ENCODE results near the gene TACR1. TPM values are rescaled to one million over a fixed set of nuclear protein-coding genes. Genes with fewer than 3 reads are reported as not detected.

Gene TACR1
- total RNA-seq, 1 donor from 2014 or later: 1.4 TPM

- Histone ChIP-seq H3K36me3 (no peaks in the 10 kb centered on the region), H3K9me3 (no peaks in the 10 kb centered on the region), H3K27ac (no peak overlapping the region), H3K4me3 (no peak overlapping the region), H3K4me1 (no peaks in the 10 kb centered on the region), H3K27me3 (ENCODE audit: low read depth) (no peaks in the 10 kb centered on the region)
- no peak for DNase-seq
- TF ChIP-seq CTCF (IDR thresholded peaks at IDR 0.05): no peak
- ATAC-seq: no peak
- intact Hi-C loops (cut with DNase I): no loop called here
Observed at GRCh38 chr2:75140288-75140687, 59.0 kb downstream of the TACR1 start.

- intact Hi-C loops (cut with DNase I): no loop called here
- ATAC-seq: no peak
- TF ChIP-seq CTCF (IDR thresholded peaks at IDR 0.05): no peak
Observed at GRCh38 chr2:75139171-75139570, 60.1 kb downstream of the TACR1 start.

GRCh38 chr2:75138528-75138927 lies 60.8 kb downstream of the TACR1 start:
- no peak for TF ChIP-seq CTCF (IDR thresholded peaks at IDR 0.05)
- H3K27ac ChIP-seq: no peak overlapping the region
- peaks cover 10% of the 10 kb centered on the region for H3K4me1 ChIP-seq
- intact Hi-C loops (cut with DNase I): no loop called here
- no peak for ATAC-seq
- no peaks in the 10 kb centered on the region for H3K27me3 ChIP-seq (ENCODE audit: low read depth)
- no peaks in the 10 kb centered on the region for H3K36me3 ChIP-seq
- no peak for DNase-seq
- no peak overlapping the region for H3K4me3 ChIP-seq
- no peaks in the 10 kb centered on the region for H3K9me3 ChIP-seq

More at GRCh38 chr2:75139171-75139570, 60.1 kb downstream of the TACR1 start:
- no peak for DNase-seq
- no peaks in the 10 kb centered on the region for H3K27me3 ChIP-seq (ENCODE audit: low read depth)
- peaks cover 9% of the 10 kb centered on the region for H3K4me1 ChIP-seq
- H3K9me3 ChIP-seq: no peaks in the 10 kb centered on the region
- no peaks in the 10 kb centered on the region for H3K36me3 ChIP-seq
- no peak overlapping the region for H3K27ac ChIP-seq
- no peak overlapping the region for H3K4me3 ChIP-seq

- H3K36me3 ChIP-seq: no peaks in the 10 kb centered on the region
- no peaks in the 10 kb centered on the region for H3K27me3 ChIP-seq (ENCODE audit: low read depth)
- peaks cover 10% of the 10 kb centered on the region for H3K4me1 ChIP-seq
- DNase-seq (no peak), ATAC-seq (no peak)
- H3K9me3 ChIP-seq: no peaks in the 10 kb centered on the region
- intact Hi-C loops (cut with DNase I): no loop called here
- no peak overlapping the region for H3K27ac ChIP-seq
- H3K4me3 ChIP-seq: no peak overlapping the region
- no peak for TF ChIP-seq CTCF (IDR thresholded peaks at IDR 0.05)
Observed at GRCh38 chr2:75135776-75136400, 63.4 kb downstream of the TACR1 start.

GRCh38 chr2:75134860-75135259 lies 64.5 kb downstream of the TACR1 start:
- no peak for TF ChIP-seq CTCF (IDR thresholded peaks at IDR 0.05)
- ATAC-seq (no peak), DNase-seq (no peak)
- Histone ChIP-seq H3K36me3 (no peaks in the 10 kb centered on the region), H3K9me3 (no peaks in the 10 kb centered on the region), H3K27ac (no peak overlapping the region), H3K4me3 (no peak overlapping the region), H3K4me1 (peaks cover 10% of the 10 kb centered on the region), H3K27me3 (ENCODE audit: low read depth) (no peaks in the 10 kb centered on the region)
- intact Hi-C loops (cut with DNase I): no loop called here

Measured in lower lobe of right lung (tissue), 2 donors.